SK-N-SH (cell line): ENCODE data around the gene PBX4. TPM values are rescaled to one million over a fixed set of nuclear protein-coding genes. Genes with fewer than 3 reads are reported as not detected.

Experiments used
- CTCF ChIA-PET: fragments of 300-600, 350-600 bp; formaldehyde crosslinking; extraction: SDS; loops from one replicate; lab custom pipeline; 2021; lab: Yijun Ruan, JAX
- POLR2A ChIA-PET: fragments of 350-600 bp; sonication (Branson Sonifier 250); formaldehyde crosslinking; extraction: SDS; loops from one replicate; lab custom pipeline; 2020; ENCODE audit warnings: antibody characterized with exemption, inconsistent platforms; lab: Yijun Ruan, JAX
- DNase-seq: peaks from one replicate; pipeline ENCODE4 v3.0.0; 2012
- H2AFZ ChIP-seq: fragments of 200-600 bp; sonication (generic); 2 replicates; pipeline ENCODE4 v1.8.1; 2016; ENCODE audit warnings: antibody characterized with exemption, mild to moderate bottlenecking, low read depth
- H3F3A ChIP-seq: fragments of 200-600 bp; sonication (generic); replicated peaks from 2 replicates; pipeline ENCODE3; 2016; ENCODE audit warnings: antibody characterized with exemption, mild to moderate bottlenecking; ENCODE audit not compliant: insufficient read depth
- H3K27ac ChIP-seq, 2 experiments: fragments of 200-500 bp in 1 of 2; fragments of 200-600 bp in 1 of 2; sonication (Bioruptor generic) in 1 of 2; sonication (generic), shearing (Covaris generic) in 1 of 2; 2 replicates each; pipeline versions ENCODE4 v1.5.1 to v1.6.1; 2014 to 2016; ENCODE audit warnings: low read depth in 2 of 2, inconsistent platforms in 1 of 2, low read length in 1 of 2, mild to moderate bottlenecking in 1 of 2, mixed read lengths in 1 of 2
- H3K27me3 ChIP-seq: fragments of 200-600 bp; sonication (generic), shearing (Covaris generic); 2 replicates; pipeline ENCODE4 v1.6.1; 2016; ENCODE audit warnings: mixed run types; ENCODE audit not compliant: insufficient read depth
- H3K36me3 ChIP-seq, 2 experiments: fragments of 200-500 bp in 1 of 2; fragments of 200-600 bp in 1 of 2; sonication (Bioruptor generic) in 1 of 2; sonication (generic) in 1 of 2; replicated peaks in 1 of 2; 2 replicates each; pipeline versions ENCODE3 to v1.5.1; 2014 to 2016; ENCODE audit warnings: low read length in 1 of 2, mild to moderate bottlenecking in 1 of 2; ENCODE audit not compliant: insufficient read depth in 2 of 2, control insufficient read depth in 1 of 2
- H3K4me1 ChIP-seq, 2 experiments: fragments of 200-500 bp in 1 of 2; fragments of 200-600 bp in 1 of 2; sonication (Bioruptor generic) in 1 of 2; sonication (generic), shearing (Covaris generic) in 1 of 2; 2 replicates each; pipeline versions ENCODE4 v1.5.1 to v1.6.1; 2014 to 2016; ENCODE audit warnings: low read depth in 1 of 2, low read length in 1 of 2, mixed run types in 1 of 2; ENCODE audit not compliant: insufficient read depth in 2 of 2, control insufficient read depth in 1 of 2
- H3K4me2 ChIP-seq: fragments of 200-600 bp; sonication (generic), shearing (Covaris generic); 2 replicates; pipeline ENCODE4 v1.6.1; 2017; ENCODE audit warnings: mixed run types
- H3K4me3 ChIP-seq, 2 experiments: fragments of 200-500 bp in 1 of 2; fragments of 200-600 bp in 1 of 2; sonication (Bioruptor generic) in 1 of 2; sonication (generic), shearing (Covaris generic) in 1 of 2; 2 replicates each; pipeline versions ENCODE4 v1.5.1 to v1.8.1; 2014 to 2016; ENCODE audit warnings: low read depth in 2 of 2, inconsistent platforms in 1 of 2, low read length in 1 of 2, mild to moderate bottlenecking in 1 of 2, mixed read lengths in 1 of 2, moderate library complexity in 1 of 2
- H3K79me2 ChIP-seq: fragments of 200-600 bp; sonication (generic); 2 replicates; pipeline ENCODE4 v1.8.1; 2017; ENCODE audit warnings: mild to moderate bottlenecking; ENCODE audit not compliant: insufficient read depth
- H3K9ac ChIP-seq: fragments of 200-600 bp; sonication (generic); 2 replicates; pipeline ENCODE4 v1.6.1; 2017; ENCODE audit warnings: mixed run types
- H3K9me2 ChIP-seq: fragments of 200-600 bp; sonication (generic); 2 replicates; pipeline ENCODE4 v1.6.1; 2017; ENCODE audit warnings: mixed run types
- H3K9me3 ChIP-seq: fragments of 200-600 bp; sonication (generic); 2 replicates; pipeline ENCODE4 v1.6.1; 2017; ENCODE audit warnings: mixed run types, mild to moderate bottlenecking, moderate library complexity
- H4K20me1 ChIP-seq: fragments of 200-600 bp; sonication (generic); 2 replicates; pipeline ENCODE4 v1.6.1; 2017; ENCODE audit warnings: mild to moderate bottlenecking, mixed run types; ENCODE audit not compliant: insufficient read depth
- FOXJ3 ChIP-seq: sonication (generic); formaldehyde crosslinking; IDR thresholded peaks from 2 replicates; pipeline ENCODE4 v1.5.1; 2020; ENCODE audit warnings: mild to moderate bottlenecking, missing genetic modification reagents
- GABPA ChIP-seq: IDR thresholded peaks from 2 replicates; pipeline ENCODE4 v1.4.0; 2012; ENCODE audit warnings: low read depth, mild to moderate bottlenecking
- GATA2 ChIP-seq: sonication (generic); formaldehyde crosslinking; IDR thresholded peaks from 2 replicates; pipeline ENCODE4 v1.5.0; 2020; ENCODE audit warnings: mild to moderate bottlenecking, missing genetic modification reagents
- MXI1 ChIP-seq: IDR thresholded peaks from 2 replicates; pipeline ENCODE4 v1.6.1; 2012; ENCODE audit warnings: mild to moderate bottlenecking, low read depth, low read length, improper control_type of control experiment
- NFIC ChIP-seq: IDR thresholded peaks from 2 replicates; pipeline ENCODE4 v1.4.0; 2012; ENCODE audit warnings: borderline replicate concordance
- NRF1 ChIP-seq: IDR thresholded peaks from 2 replicates; pipeline ENCODE4 v1.6.1; 2012; ENCODE audit warnings: low read depth, mild to moderate bottlenecking, low read length
- RAD21 ChIP-seq: IDR thresholded peaks from 2 replicates; pipeline ENCODE4 v1.6.1; 2012; ENCODE audit warnings: mild to moderate bottlenecking, low read length
- RFX5 ChIP-seq: IDR thresholded peaks from 2 replicates; pipeline ENCODE4 v1.6.1; 2012; ENCODE audit warnings: mild to moderate bottlenecking, improper control_type of control experiment, low read length
- RXRA ChIP-seq: IDR thresholded peaks from 2 replicates; pipeline ENCODE4 v1.4.0; 2012; ENCODE audit warnings: low read depth, mild to moderate bottlenecking, borderline replicate concordance
- SMC3 ChIP-seq: IDR thresholded peaks from 2 replicates; pipeline ENCODE4 v1.6.1; 2012; ENCODE audit warnings: low read depth, low read length, improper control_type of control experiment
- TCF12 ChIP-seq: IDR thresholded peaks from 2 replicates; pipeline ENCODE4 v1.4.0; 2012
- YY1 ChIP-seq: IDR thresholded peaks from 2 replicates; pipeline ENCODE4 v1.4.0; 2012; ENCODE audit warnings: low read depth, mild to moderate bottlenecking
- WGBS: methylation state at CpG from one replicate; pipeline ENCODE4 v1.1.6; 2017; ENCODE audit warnings: low lambda C conversion rate; 5-methylcytosine and 5-hydroxymethylcytosine counted together
- polyA plus RNA-seq, 3 experiments: library from polyadenylated mRNA; depleted of rRNA; stranded (reverse); fragments of >200 nt; gene quantifications; 2 replicates each; pipeline ENCODE4 v1.2.3, GENCODE V29; 2012
- TF ChIP-seq, protein P1 (sequence below): fragments of 200-600 bp; sonication (generic); IDR thresholded peaks from 2 replicates; pipeline ENCODE4 v1.6.1; 2017; ENCODE audit warnings: antibody characterized with exemption, mild to moderate bottlenecking, moderate library complexity
- TF ChIP-seq, protein P2 (sequence below): IDR thresholded peaks from 2 replicates; pipeline ENCODE4 v1.4.0; 2012; ENCODE audit warnings: low read depth
- TF ChIP-seq, protein P3 (sequence below): IDR thresholded peaks from 2 replicates; pipeline ENCODE4; 2012

PBX4 gene
- polyA plus RNA-seq, 1 of the 3 experiments (the other 2 are of a cell fraction): 6.4 TPM

DNA sequence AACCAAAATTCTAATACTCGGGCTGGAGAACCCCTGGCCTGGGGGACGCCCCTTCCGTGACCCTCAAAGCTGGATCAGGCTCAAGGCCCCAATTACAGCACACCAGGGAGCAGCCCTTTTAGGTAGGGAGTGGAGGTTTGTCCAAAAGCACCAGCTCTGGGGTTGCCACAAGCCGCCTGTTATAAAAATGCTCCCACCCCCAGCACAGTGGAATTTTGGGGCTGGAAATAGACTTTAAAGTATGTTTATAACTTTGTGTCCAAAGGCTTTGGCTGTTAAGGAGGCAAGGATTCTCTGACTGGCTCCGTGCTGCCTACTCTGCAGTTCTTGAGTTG lies 25.5 kb upstream of the PBX4 start:
- H3K36me3 ChIP-seq: peaks cover 3 to 33% of the 10 kb centered on the region in 2 experiments
- no peaks in the 10 kb centered on the region for H4K20me1 ChIP-seq
- ChIA-PET POLR2A (interaction anchor here (1.3 kb wide), 2 partner anchors 111 to 115 kb away, joined by 3 to 6 read pairs; no protein-coding TSS in a partner anchor), CTCF (interaction anchor here (0.6 to 13.3 kb wide), 33 partner anchors 9 to 332 kb away, joined by 3 to 175 read pairs (median 5); partner anchors contain the start of genes ATP13A1, CILP2, LPAR2 and NDUFA13)
- no peak overlapping the region for H2AFZ ChIP-seq
- no peak for DNase-seq
- H3K9ac ChIP-seq: no peak overlapping the region
- WGBS: 24% methylated on average over 5 of the region's 5 CpGs
- H3F3A ChIP-seq: peaks cover 3% of the 10 kb centered on the region
- peak overlapping the region in 1 of 2 experiments; percentile 75; a peak in 1 of 4 replicates for H3K27ac ChIP-seq
- H3K79me2 ChIP-seq: no peaks in the 10 kb centered on the region
- no peaks in the 10 kb centered on the region for H3K27me3 ChIP-seq
- H3K4me2 ChIP-seq: peak overlapping the region; percentile 98
- H3K9me2 ChIP-seq: no peaks in the 10 kb centered on the region
- peak overlapping the region; percentile 71 to 98 for H3K4me3 ChIP-seq
- no peak for TF ChIP-seq TCF12
- TF ChIP-seq, all 33 proteins: peak for 0
- peaks cover 0 to 8% of the 10 kb centered on the region in 2 experiments; a peak in 1 of 4 replicates for H3K4me1 ChIP-seq
- no peaks in the 10 kb centered on the region for H3K9me3 ChIP-seq

DNA sequence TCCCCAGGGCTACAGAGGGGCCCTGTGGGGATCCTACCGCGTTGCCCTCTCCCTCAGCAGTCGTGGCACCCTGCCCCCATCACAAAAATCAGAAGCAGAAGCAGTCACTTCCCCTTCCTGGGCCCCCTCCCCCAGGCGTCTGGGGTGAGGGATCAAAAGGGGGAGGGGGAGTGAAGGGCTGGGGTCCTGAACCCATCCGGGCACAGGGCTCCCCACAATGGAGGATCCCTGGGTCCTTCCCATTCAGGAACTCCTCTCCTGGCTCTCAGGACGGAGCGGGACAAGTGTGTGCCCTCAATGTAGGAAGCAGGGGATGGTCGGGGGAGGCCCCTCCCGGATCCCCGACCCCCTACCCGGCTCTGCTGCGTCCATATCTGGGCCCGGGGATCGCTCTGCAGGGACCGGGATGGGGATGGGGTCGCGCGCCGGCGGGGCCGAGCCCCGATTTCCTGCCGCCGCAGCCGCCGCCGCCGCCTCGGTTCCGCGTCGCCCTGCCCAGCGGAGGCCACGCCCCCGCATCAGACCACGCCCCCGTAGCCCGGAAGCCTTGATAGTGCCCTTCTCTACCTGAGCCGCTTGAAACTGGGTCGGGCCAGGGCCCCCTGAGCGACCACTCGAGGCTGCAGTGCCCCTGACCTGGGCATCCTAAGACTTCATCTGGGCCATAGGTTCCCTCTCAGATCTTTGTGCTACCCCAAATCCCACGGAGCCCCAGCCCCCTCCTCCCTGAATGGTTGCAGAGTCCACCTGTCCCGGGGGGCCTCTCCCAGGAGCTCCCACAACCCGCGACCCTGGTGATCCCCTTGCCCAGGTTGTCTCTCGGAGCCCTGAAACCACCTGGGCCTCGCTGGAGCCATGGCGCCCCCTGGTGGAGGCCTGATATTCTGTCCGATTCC lies 24.9 kb upstream of the PBX4 start, which contains the start of gene GMIP:
Gene GMIP (minus strand): TSS at position 500 of the 896 bp plus-strand sequence. CDS start 128 bp downstream, at position 372.
- Histone ChIP-seq H3K9me3 (no peaks in the 10 kb centered on the region), H2AFZ (peak within 1 kb of the TSS; percentile 88), H3K36me3 (peaks cover under 1 to 33% of the 10 kb centered on the region in 2 experiments), H3K79me2 (no peaks in the 10 kb centered on the region), H3K27me3 (no peaks in the 10 kb centered on the region), H3F3A (peaks cover 3% of the 10 kb centered on the region), H3K4me3 (peak within 1 kb of the TSS; percentile 71 to 98), H4K20me1 (no peaks in the 10 kb centered on the region), H3K27ac (peak within 1 kb of the TSS in 1 of 2 experiments; percentile 75; a peak in 2 of 4 replicates), H3K4me1 (peaks cover 0 to 8% of the 10 kb centered on the region in 2 experiments; a peak in 1 of 4 replicates), H3K9me2 (no peaks in the 10 kb centered on the region), H3K4me2 (peak within 1 kb of the TSS; percentile 98), H3K9ac (peak within 1 kb of the TSS; percentile 78)
- WGBS: 2% methylated on average over 21 of the region's 50 CpGs
- ChIA-PET POLR2A (interaction anchor here (1.3 kb wide), 2 partner anchors 111 to 114 kb away, joined by 3 to 6 read pairs; no protein-coding TSS in a partner anchor), CTCF (interaction anchor here (0.6 to 13.3 kb wide), 33 partner anchors 9 to 332 kb away, joined by 3 to 175 read pairs (median 5); partner anchors contain the start of genes ATP13A1, CILP2, LPAR2 and NDUFA13)
- peak; percentile 93 for DNase-seq
- no peak for TF ChIP-seq RXRA
- TF ChIP-seq, protein P1, sequence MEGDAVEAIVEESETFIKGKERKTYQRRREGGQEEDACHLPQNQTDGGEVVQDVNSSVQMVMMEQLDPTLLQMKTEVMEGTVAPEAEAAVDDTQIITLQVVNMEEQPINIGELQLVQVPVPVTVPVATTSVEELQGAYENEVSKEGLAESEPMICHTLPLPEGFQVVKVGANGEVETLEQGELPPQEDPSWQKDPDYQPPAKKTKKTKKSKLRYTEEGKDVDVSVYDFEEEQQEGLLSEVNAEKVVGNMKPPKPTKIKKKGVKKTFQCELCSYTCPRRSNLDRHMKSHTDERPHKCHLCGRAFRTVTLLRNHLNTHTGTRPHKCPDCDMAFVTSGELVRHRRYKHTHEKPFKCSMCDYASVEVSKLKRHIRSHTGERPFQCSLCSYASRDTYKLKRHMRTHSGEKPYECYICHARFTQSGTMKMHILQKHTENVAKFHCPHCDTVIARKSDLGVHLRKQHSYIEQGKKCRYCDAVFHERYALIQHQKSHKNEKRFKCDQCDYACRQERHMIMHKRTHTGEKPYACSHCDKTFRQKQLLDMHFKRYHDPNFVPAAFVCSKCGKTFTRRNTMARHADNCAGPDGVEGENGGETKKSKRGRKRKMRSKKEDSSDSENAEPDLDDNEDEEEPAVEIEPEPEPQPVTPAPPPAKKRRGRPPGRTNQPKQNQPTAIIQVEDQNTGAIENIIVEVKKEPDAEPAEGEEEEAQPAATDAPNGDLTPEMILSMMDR: peak; percentile 97
- TF ChIP-seq RAD21: peak; percentile 82
- no peak for TF ChIP-seq GATA2 (CRISPR knock-in tag)
- TF ChIP-seq YY1: no peak
- TF ChIP-seq NFIC: no peak
- TF ChIP-seq, protein P2, sequence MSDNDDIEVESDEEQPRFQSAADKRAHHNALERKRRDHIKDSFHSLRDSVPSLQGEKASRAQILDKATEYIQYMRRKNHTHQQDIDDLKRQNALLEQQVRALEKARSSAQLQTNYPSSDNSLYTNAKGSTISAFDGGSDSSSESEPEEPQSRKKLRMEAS: 0 out of 2 replicates have a peak, but pooled peaks have one; percentile 6
- TF ChIP-seq FOXJ3 (CRISPR knock-in tag): no peak
- 0 out of 2 replicates have a peak, but pooled peaks have one; percentile 11 for TF ChIP-seq GABPA
- TF ChIP-seq, protein P3, sequence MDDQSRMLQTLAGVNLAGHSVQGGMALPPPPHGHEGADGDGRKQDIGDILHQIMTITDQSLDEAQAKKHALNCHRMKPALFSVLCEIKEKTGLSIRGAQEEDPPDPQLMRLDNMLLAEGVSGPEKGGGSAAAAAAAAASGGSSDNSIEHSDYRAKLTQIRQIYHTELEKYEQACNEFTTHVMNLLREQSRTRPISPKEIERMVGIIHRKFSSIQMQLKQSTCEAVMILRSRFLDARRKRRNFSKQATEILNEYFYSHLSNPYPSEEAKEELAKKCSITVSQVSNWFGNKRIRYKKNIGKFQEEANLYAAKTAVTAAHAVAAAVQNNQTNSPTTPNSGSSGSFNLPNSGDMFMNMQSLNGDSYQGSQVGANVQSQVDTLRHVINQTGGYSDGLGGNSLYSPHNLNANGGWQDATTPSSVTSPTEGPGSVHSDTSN: peak; percentile 0; the same call in 1 of the 2 replicates
- TF ChIP-seq RFX5: no peak
- TF ChIP-seq MXI1: no peak
- TF ChIP-seq NRF1: no peak
- TF ChIP-seq SMC3: peak; percentile 66
